HG03175 (cell line): ENCODE measurements around the gene RPS3.
"Not testable (repeated sequence)": the region's sequence is repeated elsewhere in the genome, so short reads cannot be mapped to it uniquely, and the experiment has no call there.

Experiments
- ATAC-seq: cut with Tn5 transposase; IDR thresholded peaks from one replicate; pipeline ENCODE4 v1.9.1; 2021; ENCODE audit warnings: mild to moderate bottlenecking, moderate library complexity; ENCODE audit not compliant: unreplicated experiment

Gene RPS3

DNA sequence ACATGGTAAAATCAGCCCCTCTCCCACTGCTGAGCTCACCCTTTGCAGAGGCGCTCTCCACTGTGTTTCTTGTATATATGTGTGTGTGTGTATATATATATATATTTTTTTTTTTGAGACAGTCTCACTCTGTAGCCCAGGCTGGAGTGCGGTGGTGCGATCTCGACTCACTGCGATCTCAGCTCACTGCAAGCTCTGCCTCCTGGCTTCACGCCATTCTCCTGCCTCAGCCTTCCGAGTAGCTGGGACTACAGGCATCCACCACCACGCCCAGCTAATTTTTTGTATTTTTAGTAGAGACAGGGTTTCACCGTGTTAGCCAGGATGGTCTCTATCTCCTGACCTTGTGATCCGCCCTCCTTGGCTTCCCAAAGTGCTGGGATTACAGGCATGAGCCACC is 13.8 kb downstream of the RPS3 start:
- not testable (repeated sequence) for ATAC-seq

DNA sequence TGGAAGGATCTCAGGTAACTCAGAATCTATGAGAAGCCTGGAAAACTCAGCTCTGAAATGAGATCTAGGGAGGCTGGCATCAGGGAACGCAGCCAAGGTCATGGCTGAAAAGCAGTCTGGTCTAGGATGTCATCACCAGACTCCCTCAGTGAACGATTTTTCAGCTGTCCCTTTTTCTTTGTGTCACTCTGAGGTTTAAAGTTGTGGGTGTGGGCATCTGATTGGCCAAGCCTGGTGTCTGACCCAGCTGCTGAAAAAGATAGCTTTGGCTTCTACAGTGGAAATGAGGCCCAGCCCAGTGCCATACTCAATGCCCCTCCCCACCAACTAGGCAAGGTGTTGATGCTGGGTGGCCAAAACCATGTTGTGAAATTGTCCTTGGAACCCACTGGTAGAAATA is 14.5 kb downstream of the RPS3 start:
- ATAC-seq: no peak

DNA sequence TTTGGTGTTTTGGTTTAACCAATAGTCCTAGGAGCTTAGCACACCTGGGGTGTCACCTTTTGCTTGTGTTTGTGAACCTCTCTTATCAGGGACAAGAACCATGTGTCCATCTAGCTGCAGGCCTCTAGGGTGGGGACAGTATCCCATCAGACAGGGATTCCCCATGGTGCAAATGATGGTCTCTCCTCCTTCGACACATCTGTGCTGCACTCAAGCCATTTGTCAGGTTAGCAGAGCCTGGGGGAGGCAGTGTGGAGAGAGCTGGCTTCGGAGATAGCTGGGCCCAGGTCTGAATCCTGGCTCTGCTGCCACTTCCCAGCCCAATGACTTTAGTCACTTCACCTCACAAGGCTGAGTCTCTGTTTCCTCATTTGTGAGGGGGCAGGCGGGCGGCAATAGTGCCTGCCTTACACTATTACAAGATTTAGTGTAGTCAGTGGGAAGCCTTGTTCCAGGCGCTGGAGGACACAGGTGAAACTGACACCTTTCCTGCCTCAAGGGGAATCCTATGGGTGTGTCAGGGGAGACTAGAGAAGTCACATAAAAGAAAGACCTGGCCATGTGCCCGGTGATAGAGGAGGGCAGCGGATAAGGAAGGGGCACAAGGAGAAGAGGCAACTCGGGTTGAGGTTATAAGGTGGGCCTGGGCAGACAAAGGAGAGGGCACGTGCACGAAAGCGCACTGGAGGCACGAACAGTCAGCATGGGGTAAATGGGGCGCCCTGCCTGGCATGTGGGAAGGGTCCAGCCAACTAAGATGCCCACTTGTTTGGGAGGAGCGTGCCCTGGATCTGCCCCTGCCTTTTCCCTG is 21.1 kb downstream of the RPS3 start:
- no peak for ATAC-seq

DNA sequence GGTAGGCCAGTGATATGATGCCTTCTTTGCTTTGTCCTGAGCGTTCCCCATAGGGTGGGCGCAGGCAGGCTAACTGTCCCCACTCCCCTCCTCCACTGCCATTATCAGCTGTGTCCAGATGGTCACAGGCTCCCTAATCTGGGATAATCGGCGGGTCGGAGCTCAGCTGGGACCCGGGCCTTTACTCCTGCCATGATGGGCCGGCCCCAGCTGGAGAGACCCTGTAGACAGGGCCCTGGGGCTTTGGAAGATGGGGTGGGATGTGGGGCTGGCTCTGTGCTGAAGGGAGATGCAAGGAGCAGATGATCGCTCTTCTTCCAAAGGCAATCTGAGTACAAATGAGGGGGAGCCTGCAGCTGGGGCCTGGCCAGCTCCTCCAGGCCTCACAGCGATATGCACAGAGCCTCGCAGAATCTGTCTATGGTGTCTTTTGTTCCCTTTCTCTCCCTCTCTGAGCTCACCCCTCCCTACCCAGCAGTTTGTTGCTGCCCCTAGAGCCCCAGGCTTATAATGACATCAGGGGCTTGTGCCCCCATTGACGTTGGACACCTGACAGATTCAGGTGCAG is 21.8 kb downstream of the RPS3 start:
- no peak for ATAC-seq

DNA sequence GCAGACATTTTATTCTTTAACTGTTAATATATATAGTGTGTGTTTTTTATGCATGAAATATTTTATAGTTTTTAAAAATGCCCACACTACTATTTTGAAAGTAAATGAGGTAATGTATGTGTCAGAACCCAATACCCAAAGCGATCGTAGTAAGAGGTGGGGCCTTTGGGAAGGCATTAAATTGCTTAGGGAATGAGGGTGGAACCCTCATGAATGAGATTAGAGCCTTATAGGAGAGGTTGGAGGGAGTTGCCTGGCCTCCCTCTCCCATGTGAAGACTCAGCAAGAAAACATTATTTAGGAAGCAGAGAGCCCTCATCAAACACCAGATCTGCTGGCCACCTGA is 22.6 kb downstream of the RPS3 start:
- ATAC-seq: no peak

DNA sequence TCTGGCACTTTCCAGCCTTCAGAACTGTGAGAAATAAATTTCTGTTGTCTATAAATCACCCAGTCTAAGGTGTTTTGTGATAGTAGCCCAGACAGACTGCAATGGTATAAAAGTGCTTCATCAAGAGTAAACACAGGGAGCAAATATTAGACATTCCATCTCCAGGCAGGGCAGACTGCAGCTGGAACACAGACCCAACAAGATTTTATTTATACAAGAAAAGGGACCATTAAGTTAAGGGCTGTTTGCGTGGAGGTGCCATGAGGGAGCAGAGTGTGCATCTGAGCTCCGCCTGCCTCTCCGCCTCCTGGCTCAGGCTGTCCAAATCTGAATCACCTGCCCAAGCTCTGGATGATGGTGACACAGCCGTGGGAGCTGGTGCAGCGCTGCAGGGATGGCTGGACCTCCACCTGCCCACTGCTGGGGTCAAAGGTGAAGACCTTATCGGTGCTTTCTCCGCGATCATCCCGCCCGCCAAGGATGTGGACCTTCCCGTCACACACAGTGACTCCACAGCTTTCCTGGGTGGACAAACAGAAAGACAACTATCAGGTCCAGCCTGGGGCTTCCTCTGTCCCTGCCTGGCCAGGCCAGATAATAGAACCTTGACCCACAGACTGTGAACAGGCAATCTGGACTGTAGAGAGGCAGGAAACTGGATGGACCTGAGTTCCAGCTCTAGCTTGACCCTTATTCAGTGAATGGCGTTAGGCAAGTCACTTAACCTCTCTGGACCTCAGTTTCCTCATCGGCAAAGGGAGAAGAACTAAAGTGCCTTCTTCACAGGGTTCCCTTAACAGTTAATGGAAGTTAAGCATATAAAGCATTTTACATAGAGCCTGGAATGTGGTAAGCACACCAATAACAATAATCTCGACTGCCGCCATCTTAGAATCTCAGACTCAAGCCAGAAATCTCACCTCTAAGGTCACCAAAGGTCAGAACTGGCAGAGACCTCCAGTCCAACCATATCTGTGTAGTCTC is 23.2 kb downstream of the RPS3 start:
- no peak for ATAC-seq

DNA sequence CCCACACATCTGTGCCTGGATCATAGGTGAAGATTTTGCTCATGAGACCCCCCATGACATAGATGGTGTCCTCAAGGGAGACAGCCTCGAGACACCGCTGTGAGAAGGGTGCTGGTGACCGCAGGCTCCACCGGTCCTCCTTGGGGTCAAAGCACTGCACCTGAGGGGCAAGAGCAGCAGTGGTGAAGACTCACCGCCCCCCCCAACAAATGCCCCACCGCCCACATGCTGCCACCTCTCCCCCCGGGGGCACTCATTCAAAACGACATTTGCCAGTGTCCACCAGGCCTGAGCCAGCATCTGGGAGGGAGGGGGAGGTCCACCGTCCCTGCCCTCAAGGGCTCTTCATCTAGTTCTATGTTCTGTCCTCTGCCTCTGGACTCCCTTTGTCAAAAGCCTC is 24.4 kb downstream of the RPS3 start:
- no peak for ATAC-seq

DNA sequence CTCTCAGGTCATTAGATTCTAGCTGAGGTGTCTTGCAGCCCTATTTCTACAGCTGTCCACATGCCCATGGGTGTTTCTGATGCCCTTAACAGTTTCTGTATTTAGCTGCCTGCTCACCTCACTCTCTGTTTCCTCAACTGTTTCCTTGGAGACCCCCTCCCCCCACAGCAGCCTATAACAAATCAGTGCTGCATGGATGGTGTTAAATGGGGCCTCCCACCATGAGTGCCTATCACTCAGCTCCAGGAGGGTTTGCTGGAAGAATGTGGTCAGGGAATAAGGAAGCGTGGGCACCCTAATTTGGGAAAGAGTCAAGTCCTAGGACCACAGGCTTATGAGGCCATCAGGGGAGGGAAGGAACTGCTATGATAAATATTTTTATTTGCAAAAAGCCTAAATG is 25.1 kb downstream of the RPS3 start:
- no peak for ATAC-seq

DNA sequence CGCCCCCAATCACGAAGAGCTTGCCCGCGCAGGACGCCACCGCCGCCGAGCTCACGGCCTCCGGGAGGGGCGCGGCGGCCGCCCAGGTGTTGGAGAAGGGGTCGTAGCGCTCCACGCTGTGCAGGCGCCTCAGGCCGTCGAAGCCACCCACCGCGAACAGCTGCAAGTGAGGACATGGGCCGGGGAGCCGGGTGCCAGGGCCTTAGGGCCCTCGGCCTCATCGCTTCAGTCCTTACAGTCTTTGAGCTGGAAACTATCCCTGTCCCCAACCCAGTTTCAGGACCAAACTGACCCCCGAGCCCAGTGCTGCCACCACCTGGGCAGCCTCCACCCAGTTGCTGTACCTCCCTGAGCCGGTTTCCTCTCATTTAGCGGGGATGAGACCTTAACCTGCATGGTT is 26.1 kb downstream of the RPS3 start:
- no peak for ATAC-seq

DNA sequence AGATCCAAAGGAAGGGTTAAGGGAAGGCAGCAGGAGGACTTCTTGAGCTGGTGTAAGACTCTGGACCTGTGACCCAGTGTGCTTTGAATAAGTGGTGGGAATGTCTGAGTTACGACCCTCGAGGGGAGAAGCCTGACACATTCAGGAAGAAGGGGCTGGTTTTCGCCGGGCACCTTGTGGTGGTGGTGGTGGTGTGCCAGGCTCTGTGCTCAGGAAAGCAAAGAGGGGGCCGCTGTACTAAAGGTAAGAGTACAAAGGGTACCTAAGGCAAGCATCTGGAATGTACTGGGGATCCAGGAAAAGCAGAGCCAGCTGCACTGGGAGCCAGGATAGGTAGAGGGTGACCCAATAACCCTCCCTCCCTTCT is 27.4 kb downstream of the RPS3 start:
- ATAC-seq: no peak

DNA sequence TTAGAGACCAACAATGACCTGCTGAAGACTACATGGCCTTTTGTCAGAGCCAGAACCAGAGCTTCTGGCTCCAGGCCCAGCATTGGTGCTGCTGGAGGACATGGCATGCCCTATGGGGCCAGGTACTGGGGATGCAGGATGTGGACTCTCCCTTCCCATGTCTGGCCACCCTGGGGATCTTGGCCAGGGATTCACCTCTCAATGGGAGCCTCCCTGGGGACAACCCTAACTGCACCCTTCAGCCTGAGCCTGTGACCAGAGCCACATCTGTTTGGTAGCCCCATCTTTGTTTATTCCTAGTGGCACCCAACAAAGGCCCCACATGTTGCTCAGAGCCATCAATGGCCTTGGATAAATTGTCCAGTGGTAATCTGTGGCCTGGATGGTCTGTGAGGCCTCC is 27.9 kb downstream of the RPS3 start:
- ATAC-seq: no peak

DNA sequence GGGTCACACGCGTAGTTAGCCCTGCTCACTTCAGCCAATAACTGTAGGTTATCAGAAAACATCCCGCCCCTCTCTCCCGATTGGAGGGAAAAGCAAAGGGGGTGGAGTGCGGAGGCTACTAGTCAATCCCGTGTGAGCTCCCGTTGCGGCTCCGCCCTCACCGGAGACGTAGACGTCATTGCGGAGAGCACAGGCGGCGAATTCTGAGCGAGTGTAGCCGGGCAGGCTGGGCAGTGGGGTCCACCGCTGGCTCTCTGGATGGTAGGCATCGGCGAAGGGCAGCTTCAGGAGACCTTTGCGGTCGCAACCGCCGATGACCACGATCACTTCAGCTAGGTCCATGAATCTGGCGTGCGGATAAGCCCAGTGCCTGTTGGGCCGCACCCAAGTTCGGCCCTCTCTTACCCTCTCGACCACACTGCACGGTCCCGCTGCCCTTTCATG is 29.0 kb downstream of the RPS3 start:
- ATAC-seq: peak; percentile 54

DNA sequence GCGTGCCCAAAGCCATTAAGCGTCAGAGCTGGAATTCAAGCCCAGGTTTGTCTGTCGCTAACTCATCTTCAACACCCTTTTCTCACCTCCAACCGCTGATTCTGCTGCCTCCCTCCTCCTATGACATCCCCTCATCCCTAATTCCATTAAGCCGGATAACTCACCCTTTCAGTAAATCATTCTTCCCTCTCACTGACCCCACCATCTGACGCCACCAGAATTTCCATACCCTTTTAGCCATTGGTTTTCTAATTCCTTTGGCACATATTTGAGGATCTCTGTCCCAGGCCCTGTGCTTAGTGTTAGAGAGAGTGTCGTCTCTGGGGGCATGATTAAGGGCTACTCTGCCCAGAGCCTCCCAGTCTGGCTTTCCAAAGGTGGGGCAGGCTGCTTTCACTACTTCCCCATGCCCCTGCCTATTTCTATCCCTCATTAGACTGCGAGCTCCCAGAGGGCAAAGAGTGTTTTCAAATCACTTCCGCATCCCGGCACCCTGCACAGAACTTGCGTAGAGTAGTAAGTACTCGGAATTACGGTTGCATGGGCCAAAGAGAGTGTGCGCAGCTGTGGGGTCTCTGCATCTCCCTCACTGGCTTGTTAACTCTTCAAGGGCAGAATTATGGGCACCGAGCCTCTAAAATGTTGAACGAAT is 29.8 kb downstream of the RPS3 start:
- ATAC-seq: no peak

DNA sequence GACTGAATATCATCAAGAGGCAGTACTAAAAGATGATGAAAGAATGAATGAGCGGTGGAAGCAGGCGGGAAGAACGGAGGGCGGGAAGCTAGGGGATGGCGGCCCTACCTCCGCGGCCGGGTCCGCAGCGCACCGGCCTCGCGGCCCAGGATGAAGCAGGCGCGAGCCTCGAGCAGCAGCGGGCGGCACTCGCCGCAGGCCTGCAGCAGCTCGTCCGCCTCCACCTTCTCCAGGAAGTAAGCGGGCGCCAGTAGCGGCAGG is 30.3 kb downstream of the RPS3 start:
- ATAC-seq: no peak

DNA sequence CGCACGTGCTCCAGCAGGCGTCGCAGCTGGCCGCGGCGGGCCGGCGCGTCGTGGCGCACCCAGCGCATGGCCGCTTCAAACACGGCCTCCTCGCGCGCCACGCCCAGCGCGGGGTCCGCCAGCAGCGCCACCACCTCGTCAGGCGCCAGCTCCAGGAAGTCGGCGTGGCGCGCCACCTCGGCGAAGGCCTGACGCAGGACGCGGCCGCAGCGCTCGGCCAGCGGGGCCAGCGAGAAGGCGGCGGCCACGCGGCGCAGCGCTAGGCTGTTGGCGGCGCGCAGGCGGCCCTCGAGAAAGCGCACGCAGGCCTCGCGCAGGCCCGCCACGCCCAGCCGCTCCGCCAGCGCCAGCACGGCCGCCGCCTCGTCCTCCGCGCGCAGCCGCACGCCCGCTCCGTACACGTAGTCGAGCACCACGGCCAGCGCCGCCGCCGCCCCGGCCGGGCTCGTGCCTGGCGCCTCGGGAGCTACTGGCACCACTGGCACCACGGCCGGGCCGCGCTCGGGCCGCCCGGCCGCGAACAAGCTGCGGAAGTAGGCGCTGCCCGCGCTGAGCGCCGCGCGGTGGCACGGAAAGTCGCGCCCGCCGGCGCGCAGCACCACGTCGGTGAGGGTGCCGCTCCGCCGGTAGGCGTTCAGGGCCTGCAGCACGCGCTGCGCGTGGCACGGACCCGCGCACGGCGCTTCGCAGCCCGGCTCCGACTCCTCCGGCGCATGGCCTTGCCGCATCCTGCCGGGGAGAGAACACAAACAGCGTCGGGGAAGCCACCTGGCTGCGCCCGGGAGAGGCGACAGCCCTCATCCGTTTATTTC is 30.8 kb downstream of the RPS3 start:
- peak; percentile 44 for ATAC-seq

DNA sequence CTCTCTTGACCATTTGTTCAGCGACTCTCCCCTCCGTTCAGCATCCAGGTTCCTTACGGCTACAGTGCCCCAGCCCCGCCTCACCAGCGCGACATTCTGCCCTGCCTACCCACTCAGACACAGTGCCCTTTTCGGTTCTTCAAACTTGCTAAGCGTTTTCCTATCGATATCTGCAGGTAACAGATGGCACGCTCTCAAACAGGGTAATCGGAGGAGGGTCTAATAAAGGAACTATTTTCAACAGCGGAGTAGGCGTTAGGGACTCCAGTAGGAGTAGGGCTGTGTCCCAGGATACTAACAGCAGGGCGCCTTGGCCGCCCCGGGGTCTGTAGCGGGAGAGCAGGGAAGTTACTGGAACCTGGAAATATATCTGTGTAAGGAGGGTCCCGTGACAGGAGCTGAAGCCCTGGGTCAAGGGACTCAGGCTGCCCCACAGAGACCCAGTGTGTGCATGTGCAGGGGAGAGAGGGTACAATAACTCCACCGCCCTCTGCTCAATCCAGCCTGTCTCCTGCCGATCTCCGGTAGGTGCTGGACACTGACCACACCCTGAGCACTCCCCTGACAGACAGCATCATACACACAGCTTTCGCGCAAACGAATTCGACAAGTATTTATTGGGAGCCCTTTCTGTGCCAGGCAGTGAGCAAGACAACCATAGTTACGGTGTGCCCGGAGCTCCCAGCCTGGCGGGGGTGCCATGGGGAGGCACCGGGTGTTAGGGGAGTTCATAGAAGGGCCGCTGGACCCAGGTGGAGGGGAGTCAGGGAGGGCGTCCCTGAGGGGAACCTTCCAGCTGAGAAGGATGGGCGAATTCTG is 31.6 kb downstream of the RPS3 start:
- no peak for ATAC-seq

DNA sequence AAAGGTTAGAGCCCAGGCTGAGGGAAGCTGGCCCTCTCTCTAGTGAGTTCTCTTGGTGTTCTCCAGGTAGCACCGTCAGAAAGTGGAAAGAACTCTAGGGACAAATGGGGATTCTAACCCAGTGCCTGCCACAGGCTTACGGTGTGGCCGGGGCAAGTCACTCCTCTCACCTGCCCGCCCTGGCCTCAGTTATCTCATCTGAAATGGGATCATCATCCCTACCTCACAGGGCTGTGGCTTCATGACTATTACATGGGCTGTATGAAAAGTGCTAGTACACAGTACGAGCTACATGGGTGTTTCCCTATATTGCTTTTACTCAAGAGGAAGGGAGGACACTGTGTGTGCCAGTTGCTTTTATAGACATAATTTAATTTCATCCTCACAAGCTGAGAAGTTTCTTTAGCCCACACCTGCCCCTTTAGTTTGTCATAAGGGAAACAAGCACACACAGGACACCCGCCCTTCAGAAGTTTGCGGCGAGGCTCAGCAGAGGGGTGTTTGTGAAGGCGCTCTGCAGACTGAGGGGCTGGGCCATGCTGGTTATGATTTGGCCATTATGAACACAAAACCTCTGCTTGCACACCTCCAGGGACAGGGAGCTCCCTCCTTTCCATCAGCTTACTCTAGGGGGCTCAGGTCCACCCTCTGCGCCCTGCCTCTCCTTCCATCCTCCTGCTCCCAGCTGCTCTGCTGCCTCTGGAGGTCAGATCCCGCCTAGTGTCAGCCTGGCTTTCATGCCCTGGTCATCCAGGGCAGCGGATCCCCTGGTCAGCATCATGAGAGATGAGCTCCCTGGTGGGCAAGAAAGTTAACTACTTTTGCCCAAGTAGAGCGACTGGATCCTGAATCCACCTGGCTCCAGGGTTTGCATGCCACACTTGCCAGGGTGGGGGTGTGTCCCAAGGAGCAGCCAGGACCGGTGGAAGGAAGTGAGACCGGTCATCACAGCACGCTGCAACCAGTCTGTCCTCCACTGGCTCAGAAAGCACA is 32.5 kb downstream of the RPS3 start:
- ATAC-seq: no peak

DNA sequence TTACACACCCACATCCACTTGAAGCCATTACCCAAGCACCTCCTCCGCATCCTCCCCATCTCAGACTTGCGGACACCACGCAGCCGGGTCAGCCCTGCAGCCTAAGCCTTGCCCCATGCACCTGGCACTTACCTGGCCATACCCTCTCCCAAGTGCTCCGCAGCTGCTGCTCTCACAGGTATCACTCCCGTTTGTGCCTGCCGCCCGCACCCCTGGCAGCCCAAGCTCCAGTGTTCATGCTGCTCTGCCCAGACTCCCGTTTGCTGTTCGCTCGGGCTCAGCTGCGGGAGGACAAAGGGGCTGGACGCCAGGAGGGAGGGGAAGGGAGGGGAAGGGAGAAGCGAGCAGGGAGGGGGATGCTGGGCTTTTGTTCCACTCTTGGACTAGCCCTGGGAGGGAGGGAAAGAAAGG is 33.6 kb downstream of the RPS3 start, which contains the start of gene KLHL35:
KLHL35 (minus strand) TSS at position 293 of the 411 bp plus-strand sequence. CDS start 2,574 bp downstream, outside the sequence.
- no peak for ATAC-seq
